Panc1 (cell line): ENCODE results near the gene LRRC4B. TPM values are rescaled to one million over a fixed set of nuclear protein-coding genes. Genes with fewer than 3 reads are reported as not detected.

Experiments used
- ATAC-seq: fragments of 200-7000 bp; cut with Tn5 transposase; 2 replicates; pipeline ENCODE4 v1.9.1; 2020; ENCODE audit warnings: mild to moderate bottlenecking, moderate library complexity
- BruUV-seq: library from RNA; stranded (reverse); fragments of 400-500 nt; replicated peaks from 2 replicates; lab custom pipeline; 2021; lab: Mats Ljungman, UMichigan
- CTCF ChIA-PET: fragments of 300-600 bp; sonication (Branson Sonifier 250); formaldehyde crosslinking; loops from one replicate; lab custom pipeline; 2022; ENCODE audit warnings: antibody characterized with exemption; lab: Charles Lee
- POLR2A ChIA-PET: fragments of 300-600 bp; sonication (Branson Sonifier 250); formaldehyde crosslinking; loops from one replicate; lab custom pipeline; 2022; ENCODE audit warnings: antibody characterized with exemption; lab: Charles Lee
- DNase-seq: peaks from one replicate; pipeline ENCODE4 v3.0.0-alpha.2; 2010; ENCODE audit warnings: low read depth, low spot score
- H3K27ac ChIP-seq: 2 replicates; pipeline ENCODE4 v1.5.1; 2011; ENCODE audit warnings: mild to moderate bottlenecking, low read length, inconsistent platforms
- H3K27me3 ChIP-seq: fragments of 200-500 bp; sonication (Bioruptor generic); 2 replicates; pipeline ENCODE4 v1.6.0; 2014; ENCODE audit warnings: low read length, inconsistent platforms; ENCODE audit not compliant: control insufficient read depth, insufficient read depth
- H3K36me3 ChIP-seq: fragments of 200-500 bp; sonication (Bioruptor generic); 2 replicates; pipeline ENCODE4 v1.5.1; 2014; ENCODE audit warnings: inconsistent platforms, mild to moderate bottlenecking, low read length, moderate library complexity; ENCODE audit not compliant: control insufficient read depth, insufficient read depth
- H3K4me1 ChIP-seq: 2 replicates; pipeline ENCODE4 v1.5.1; 2011; ENCODE audit warnings: inconsistent platforms, mild to moderate bottlenecking, low read length, moderate library complexity; ENCODE audit not compliant: control insufficient read depth, insufficient read depth
- H3K4me3 ChIP-seq, 2 experiments: 2 replicates each; pipeline ENCODE4 v1.5.1; 2011 to 2012; ENCODE audit warnings: low read depth in 2 of 2, low read length in 2 of 2, mild to moderate bottlenecking in 2 of 2, inconsistent platforms in 1 of 2, moderate library complexity in 1 of 2
- H3K9me3 ChIP-seq: fragments of 200-500 bp; sonication (Bioruptor generic); 2 replicates; pipeline ENCODE4 v1.5.1; 2014; ENCODE audit warnings: low read depth, mild to moderate bottlenecking, inconsistent platforms, low read length, moderate library complexity; ENCODE audit not compliant: control insufficient read depth, insufficient read depth
- POLR2AphosphoS5 ChIP-seq: IDR thresholded peaks from 2 replicates; pipeline ENCODE4 v1.6.1; 2012; ENCODE audit warnings: mild to moderate bottlenecking, low read depth, low read length, moderate library complexity
- SIN3A ChIP-seq: IDR thresholded peaks from 2 replicates; pipeline ENCODE4 v1.6.1; 2012; ENCODE audit warnings: low read depth, mild to moderate bottlenecking, low read length, moderate library complexity, borderline replicate concordance; ENCODE audit not compliant: insufficient read depth
- TCF7L2 ChIP-seq: IDR thresholded peaks from 2 replicates; pipeline ENCODE4 v1.6.1; 2011; ENCODE audit warnings: mild to moderate bottlenecking, low read depth, low read length, inconsistent platforms
- in situ Hi-C: cut with HindIII; loops from 2 replicates; pipeline ENCODE4 v1.10.0; 2016; ENCODE audit warnings: low sequenced_read_pairs, low pct_unique_long_range_greater_than_20kb
- intact Hi-C: fragments of 100-400 bp; cut with micrococcal nuclease; formaldehyde crosslinking; loops from one replicate; pipeline ENCODE4 v1.10.0; 2022; ENCODE audit not compliant: unreplicated experiment
- total RNA-seq: library from RNA; stranded (reverse); gene quantifications from one replicate; pipeline ENCODE4 v1.2.1, GENCODE V29; 2021; ENCODE audit not compliant: unreplicated experiment
- TF ChIP-seq, protein P1 (sequence below), 2 experiments: IDR thresholded peaks; 2 replicates each; pipeline ENCODE4 v1.6.1; 2011 to 2012; ENCODE audit warnings: low read depth in 2 of 2, control low read depth in 1 of 2, low read length in 1 of 2, mild to moderate bottlenecking in 1 of 2, moderate library complexity in 1 of 2; ENCODE audit not compliant: insufficient read depth in 1 of 2
- TF ChIP-seq, protein P2 (sequence below): fragments of 450-650 bp; IDR thresholded peaks from 2 replicates; pipeline ENCODE4 v1.5.1; 2017; ENCODE audit warnings: mild to moderate bottlenecking

The LRRC4B gene
- total RNA-seq, 1 experiment from 2014 or later = 0.57 TPM

DNA sequence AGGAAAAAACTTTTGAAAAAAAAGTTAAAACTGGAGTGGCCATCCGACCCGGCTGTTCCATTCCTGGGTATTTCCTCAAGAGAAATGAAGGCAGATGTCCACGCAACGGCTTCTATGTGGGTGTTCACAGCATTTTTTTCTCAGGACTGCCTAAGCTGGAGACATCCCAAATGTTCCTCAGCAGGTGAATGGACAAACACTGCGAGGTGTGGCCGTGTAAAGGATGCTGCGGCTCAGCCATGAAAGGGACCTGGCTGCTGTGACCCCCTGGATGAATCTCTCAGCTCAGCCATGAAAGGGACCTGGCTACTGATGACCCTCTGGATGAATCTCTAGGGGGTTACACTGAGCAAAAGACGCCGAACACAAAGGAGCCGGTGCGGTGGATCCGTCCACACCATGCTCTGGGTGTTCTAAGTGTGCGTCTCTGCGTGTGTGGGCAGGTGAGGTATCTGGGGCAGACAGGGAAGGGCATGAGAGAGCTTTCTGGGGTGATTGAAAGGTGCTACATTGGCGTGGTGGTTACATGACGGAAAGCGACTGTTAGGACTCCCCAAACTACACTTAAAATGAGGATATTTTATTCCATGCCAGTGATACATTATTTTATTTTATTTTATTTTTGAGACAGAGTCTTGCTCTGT lies 47.3 kb downstream of the LRRC4B start:
- no peak for ATAC-seq
- BruUV-seq = no TSS peak
- DNase-seq = no peak
- Histone ChIP-seq H3K4me1 (no peaks in the 10 kb centered on the region), H3K27ac (no peak overlapping the region), H3K4me3 (no peak overlapping the region), H3K9me3 (no peaks in the 10 kb centered on the region), H3K27me3 (no peaks in the 10 kb centered on the region), H3K36me3 (no peaks in the 10 kb centered on the region)
- ChIA-PET CTCF (no interaction called here), POLR2A (no interaction called here)
- TF ChIP-seq TCF7L2 = no peak
- TF ChIP-seq, protein P1, sequence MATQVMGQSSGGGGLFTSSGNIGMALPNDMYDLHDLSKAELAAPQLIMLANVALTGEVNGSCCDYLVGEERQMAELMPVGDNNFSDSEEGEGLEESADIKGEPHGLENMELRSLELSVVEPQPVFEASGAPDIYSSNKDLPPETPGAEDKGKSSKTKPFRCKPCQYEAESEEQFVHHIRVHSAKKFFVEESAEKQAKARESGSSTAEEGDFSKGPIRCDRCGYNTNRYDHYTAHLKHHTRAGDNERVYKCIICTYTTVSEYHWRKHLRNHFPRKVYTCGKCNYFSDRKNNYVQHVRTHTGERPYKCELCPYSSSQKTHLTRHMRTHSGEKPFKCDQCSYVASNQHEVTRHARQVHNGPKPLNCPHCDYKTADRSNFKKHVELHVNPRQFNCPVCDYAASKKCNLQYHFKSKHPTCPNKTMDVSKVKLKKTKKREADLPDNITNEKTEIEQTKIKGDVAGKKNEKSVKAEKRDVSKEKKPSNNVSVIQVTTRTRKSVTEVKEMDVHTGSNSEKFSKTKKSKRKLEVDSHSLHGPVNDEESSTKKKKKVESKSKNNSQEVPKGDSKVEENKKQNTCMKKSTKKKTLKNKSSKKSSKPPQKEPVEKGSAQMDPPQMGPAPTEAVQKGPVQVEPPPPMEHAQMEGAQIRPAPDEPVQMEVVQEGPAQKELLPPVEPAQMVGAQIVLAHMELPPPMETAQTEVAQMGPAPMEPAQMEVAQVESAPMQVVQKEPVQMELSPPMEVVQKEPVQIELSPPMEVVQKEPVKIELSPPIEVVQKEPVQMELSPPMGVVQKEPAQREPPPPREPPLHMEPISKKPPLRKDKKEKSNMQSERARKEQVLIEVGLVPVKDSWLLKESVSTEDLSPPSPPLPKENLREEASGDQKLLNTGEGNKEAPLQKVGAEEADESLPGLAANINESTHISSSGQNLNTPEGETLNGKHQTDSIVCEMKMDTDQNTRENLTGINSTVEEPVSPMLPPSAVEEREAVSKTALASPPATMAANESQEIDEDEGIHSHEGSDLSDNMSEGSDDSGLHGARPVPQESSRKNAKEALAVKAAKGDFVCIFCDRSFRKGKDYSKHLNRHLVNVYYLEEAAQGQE (IDR thresholded peaks at IDR 0.05; ENCODE audit: insufficient read depth in 1 of 2, low read depth in 2 of 2, low read length in 1 of 2) = no peak
- no peak for TF ChIP-seq SIN3A
- no peak for TF ChIP-seq POLR2AphosphoS5
- TF ChIP-seq, protein P2, sequence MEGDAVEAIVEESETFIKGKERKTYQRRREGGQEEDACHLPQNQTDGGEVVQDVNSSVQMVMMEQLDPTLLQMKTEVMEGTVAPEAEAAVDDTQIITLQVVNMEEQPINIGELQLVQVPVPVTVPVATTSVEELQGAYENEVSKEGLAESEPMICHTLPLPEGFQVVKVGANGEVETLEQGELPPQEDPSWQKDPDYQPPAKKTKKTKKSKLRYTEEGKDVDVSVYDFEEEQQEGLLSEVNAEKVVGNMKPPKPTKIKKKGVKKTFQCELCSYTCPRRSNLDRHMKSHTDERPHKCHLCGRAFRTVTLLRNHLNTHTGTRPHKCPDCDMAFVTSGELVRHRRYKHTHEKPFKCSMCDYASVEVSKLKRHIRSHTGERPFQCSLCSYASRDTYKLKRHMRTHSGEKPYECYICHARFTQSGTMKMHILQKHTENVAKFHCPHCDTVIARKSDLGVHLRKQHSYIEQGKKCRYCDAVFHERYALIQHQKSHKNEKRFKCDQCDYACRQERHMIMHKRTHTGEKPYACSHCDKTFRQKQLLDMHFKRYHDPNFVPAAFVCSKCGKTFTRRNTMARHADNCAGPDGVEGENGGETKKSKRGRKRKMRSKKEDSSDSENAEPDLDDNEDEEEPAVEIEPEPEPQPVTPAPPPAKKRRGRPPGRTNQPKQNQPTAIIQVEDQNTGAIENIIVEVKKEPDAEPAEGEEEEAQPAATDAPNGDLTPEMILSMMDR = no peak
- intact Hi-C loops (no loop called here), in situ Hi-C loops (no loop called here)

DNA sequence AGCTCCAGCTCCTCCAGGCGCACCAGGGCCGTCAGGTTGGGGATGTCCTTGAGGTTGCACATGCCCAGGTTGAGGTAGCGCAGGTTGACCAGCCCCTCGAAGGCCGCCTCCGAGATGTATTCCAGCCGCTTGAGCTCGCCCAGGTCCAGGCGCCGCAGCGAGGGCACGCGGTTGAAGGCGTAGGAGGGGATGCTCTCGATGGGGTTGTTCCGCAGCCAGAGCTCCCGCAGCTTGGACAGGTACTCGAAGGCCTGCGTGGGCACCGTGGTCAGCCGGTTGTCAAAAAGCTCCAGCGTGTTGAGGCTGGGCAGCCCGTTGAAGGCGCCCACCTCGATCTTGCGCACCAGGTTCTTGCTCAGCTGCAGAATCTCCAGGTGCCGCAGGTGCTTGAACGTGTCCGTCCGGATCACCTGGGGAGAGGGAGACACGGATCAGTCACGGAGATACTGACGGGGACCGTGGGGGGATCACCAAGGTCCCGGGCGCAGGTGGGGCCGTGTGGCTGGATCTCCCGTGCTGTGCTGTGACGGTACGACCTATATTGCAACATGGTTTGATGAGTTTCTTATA lies 49.1 kb downstream of the LRRC4B start:
- intact Hi-C loops = no loop called here
- POLR2A ChIA-PET = no interaction called here
- no peaks in the 10 kb centered on the region for H3K36me3 ChIP-seq
- DNase-seq = no peak
- H3K4me1 ChIP-seq = no peaks in the 10 kb centered on the region
- ATAC-seq = no peak
- H3K27me3 ChIP-seq = no peaks in the 10 kb centered on the region
- no peaks in the 10 kb centered on the region for H3K9me3 ChIP-seq
- TF ChIP-seq, protein P2 = no peak
- TF ChIP-seq TCF7L2 (no peak), POLR2AphosphoS5 (no peak), SIN3A (no peak)
- TF ChIP-seq, protein P1 (IDR thresholded peaks at IDR 0.05; ENCODE audit: insufficient read depth in 1 of 2, low read depth in 2 of 2, low read length in 1 of 2) = no peak
- in situ Hi-C loops = no loop called here
- H3K27ac ChIP-seq = no peak overlapping the region
- CTCF ChIA-PET = interaction anchor here (0.5 to 0.7 kb wide), 3 partner anchors 18 to 162 kb away, joined by 3 read pairs; no protein-coding TSS in a partner anchor
- BruUV-seq = no TSS peak
- H3K4me3 ChIP-seq = no peak overlapping the region
